HEK293 (cell line): ENCODE measurements around the gene PCDHAC2.

Source experiments
- CTCF ChIA-PET: fragments of 350-600 bp; formaldehyde crosslinking; extraction: SDS; loops from one replicate; lab custom pipeline; 2021; ENCODE audit warnings: antibody characterized with exemption; lab: Yijun Ruan, JAX
- POLR2A ChIA-PET: fragments of 300-600 bp; formaldehyde crosslinking; extraction: SDS; loops from one replicate; lab custom pipeline; 2020; ENCODE audit warnings: antibody characterized with exemption, inconsistent platforms; lab: Yijun Ruan, JAX
- H3K27ac ChIP-seq: fragments of 200-500 bp; sonication (Bioruptor generic); 2 replicates; pipeline ENCODE4 v1.5.1; 2014; ENCODE audit warnings: low read depth, low read length, control low read depth, inconsistent platforms; ENCODE audit errors: extremely low read depth
- H3K36me3 ChIP-seq, 2 experiments: fragments of 200-500 bp in 1 of 2; sonication (Bioruptor generic) in 1 of 2; 1 replicate in 1 of 2; 2 replicates in 1 of 2; pipeline ENCODE4 v1.5.1; 2014 to 2017; ENCODE audit warnings: inconsistent platforms in 2 of 2, low read length in 2 of 2; ENCODE audit not compliant: control insufficient read depth in 2 of 2, insufficient read depth in 1 of 2
- H3K4me1 ChIP-seq: fragments of 200-500 bp; sonication (Bioruptor generic); 2 replicates; pipeline ENCODE4 v1.5.1; 2014; ENCODE audit warnings: mild to moderate bottlenecking, low read length, inconsistent platforms; ENCODE audit not compliant: control insufficient read depth, insufficient read depth
- H3K4me3 ChIP-seq: 2 replicates; pipeline ENCODE4 v1.5.1; 2011; ENCODE audit warnings: low read depth, mild to moderate bottlenecking, control low read depth, low read length, moderate library complexity
- H3K9me3 ChIP-seq: fragments of 200-500 bp; sonication (Bioruptor generic); 2 replicates; pipeline ENCODE4 v1.5.1; 2014; ENCODE audit warnings: low read depth, low read length, inconsistent platforms; ENCODE audit not compliant: control insufficient read depth, insufficient read depth
- BCL11A ChIP-seq: fragments of 450-650 bp; formaldehyde crosslinking; IDR thresholded peaks from 2 replicates; pipeline ENCODE4 v1.5.1; 2016; ENCODE audit warnings: low read depth, missing biosample characterization, missing genetic modification characterization
- EGR2 ChIP-seq: fragments of 450-650 bp; formaldehyde crosslinking; IDR thresholded peaks from 2 replicates; pipeline ENCODE4 v1.5.1; 2016; ENCODE audit warnings: low read depth, missing biosample characterization, missing genetic modification characterization
- KLF10 ChIP-seq: fragments of 450-650 bp; IDR thresholded peaks from 2 replicates; pipeline ENCODE4 v1.5.1; 2018; ENCODE audit warnings: missing biosample characterization, mild to moderate bottlenecking, missing genetic modification characterization
- OSR2 ChIP-seq: fragments of 450-650 bp; formaldehyde crosslinking; IDR thresholded peaks from 2 replicates; pipeline ENCODE4 v1.5.1; 2016; ENCODE audit warnings: missing biosample characterization, missing genetic modification characterization
- SP3 ChIP-seq: fragments of 450-650 bp; formaldehyde crosslinking; IDR thresholded peaks from 2 replicates; pipeline ENCODE4 v1.5.1; 2016; ENCODE audit warnings: missing biosample characterization, missing genetic modification characterization
- TRIM28 ChIP-seq: IDR thresholded peaks from 2 replicates; pipeline ENCODE4 v1.6.1; 2011; ENCODE audit warnings: low read length, control low read depth, borderline replicate concordance
- ZBTB1 ChIP-seq: fragments of 450-650 bp; formaldehyde crosslinking; IDR thresholded peaks from 2 replicates; pipeline ENCODE4 v1.5.1; 2016; ENCODE audit warnings: missing biosample characterization, missing genetic modification characterization
- ZFHX2 ChIP-seq: fragments of 450-650 bp; formaldehyde crosslinking; conservative IDR thresholded peaks from 2 replicates; pipeline ENCODE4 v1.5.1; 2016; ENCODE audit warnings: missing biosample characterization, missing genetic modification characterization
- ZFP3 ChIP-seq: fragments of 450-650 bp; formaldehyde crosslinking; IDR thresholded peaks from 2 replicates; pipeline ENCODE4 v1.5.1; 2016; ENCODE audit warnings: low read depth, missing biosample characterization, missing genetic modification characterization
- ZNF311 ChIP-seq: fragments of 450-650 bp; formaldehyde crosslinking; IDR thresholded peaks from 2 replicates; pipeline ENCODE4 v1.5.1; 2017; ENCODE audit warnings: missing biosample characterization, missing genetic modification characterization, borderline replicate concordance
- ZNF416 ChIP-seq: fragments of 450-650 bp; formaldehyde crosslinking; IDR thresholded peaks from 2 replicates; pipeline ENCODE4 v1.5.1; 2016; ENCODE audit warnings: missing biosample characterization, missing genetic modification characterization
- ZNF530 ChIP-seq: fragments of 450-650 bp; formaldehyde crosslinking; IDR thresholded peaks from 2 replicates; pipeline ENCODE4 v1.5.1; 2016; ENCODE audit warnings: low read depth, missing biosample characterization, missing genetic modification characterization
- ZNF571 ChIP-seq: fragments of 450-650 bp; formaldehyde crosslinking; IDR thresholded peaks from 2 replicates; pipeline ENCODE4 v1.5.0; 2017; ENCODE audit warnings: missing biosample characterization, missing genetic modification characterization
- ZNF677 ChIP-seq: fragments of 450-650 bp; IDR thresholded peaks from 2 replicates; pipeline ENCODE4 v1.5.0; 2018; ENCODE audit warnings: missing biosample characterization, mild to moderate bottlenecking, missing genetic modification characterization, moderate library complexity
- ZNF776 ChIP-seq: fragments of 450-650 bp; formaldehyde crosslinking; IDR thresholded peaks from 2 replicates; pipeline ENCODE4 v1.5.0; 2017; ENCODE audit warnings: missing biosample characterization, missing genetic modification characterization, borderline replicate concordance
- TF ChIP-seq, protein P1 (sequence below): fragments of 450-650 bp; formaldehyde crosslinking; IDR thresholded peaks from 2 replicates; pipeline ENCODE4 v1.5.1; 2016; ENCODE audit warnings: missing biosample characterization, missing genetic modification characterization
- TF ChIP-seq, protein P2 (sequence below): fragments of 450-650 bp; formaldehyde crosslinking; IDR thresholded peaks from 2 replicates; pipeline ENCODE4 v1.5.1; 2017; ENCODE audit warnings: missing biosample characterization, missing genetic modification characterization
- TF ChIP-seq, protein P3 (sequence below): sonication (generic); formaldehyde crosslinking; IDR thresholded peaks from 2 replicates; pipeline ENCODE4 v1.8.1; 2022; ENCODE audit warnings: mild to moderate bottlenecking, moderate library complexity, missing genetic modification reagents
- TF ChIP-seq, protein P4 (sequence below): fragments of 450-650 bp; formaldehyde crosslinking; IDR thresholded peaks from 2 replicates; pipeline ENCODE4 v1.5.1; 2016; ENCODE audit warnings: missing biosample characterization, missing genetic modification characterization

The PCDHAC2 gene

DNA sequence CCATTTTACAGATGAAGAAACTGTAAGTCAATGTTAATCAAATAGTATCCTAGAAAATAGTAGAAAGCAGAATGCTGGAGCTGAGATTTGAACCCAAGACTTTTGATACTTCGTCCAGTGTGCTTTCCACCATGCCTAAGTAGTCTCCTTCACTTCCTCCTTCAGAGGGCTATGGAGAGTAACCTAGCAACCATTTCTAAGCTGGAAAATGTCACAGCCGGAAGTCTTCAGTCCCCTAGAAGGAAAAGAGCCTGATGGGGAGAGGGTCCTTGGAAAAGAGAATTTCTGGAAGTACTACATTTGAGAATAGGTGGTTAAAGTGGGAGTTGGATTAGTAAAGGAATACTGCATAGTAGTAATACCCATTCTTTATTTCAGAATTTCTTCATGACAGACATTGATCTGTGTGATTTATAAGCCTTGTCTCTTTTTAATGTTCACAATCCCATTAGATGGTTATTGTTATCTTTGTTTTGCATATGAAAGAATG lies 32.7 kb downstream of the PCDHAC2 start:
- no peak overlapping the region for H3K27ac ChIP-seq
- H3K4me3 ChIP-seq = no peak overlapping the region
- CTCF ChIA-PET = interaction anchor here (0.6 kb wide), 1 partner anchor 161 kb away, joined by 3 read pairs; no protein-coding TSS in a partner anchor
- H3K9me3 ChIP-seq = no peaks in the 10 kb centered on the region
- POLR2A ChIA-PET = no interaction called here
- no peaks in the 10 kb centered on the region for H3K36me3 ChIP-seq
- H3K4me1 ChIP-seq = peaks cover 15% of the 10 kb centered on the region
- TF ChIP-seq ZNF416 (tag by site-specific recombination) = no peak
- TF ChIP-seq EGR2 = no peak
- TF ChIP-seq BCL11A (tag by site-specific recombination) = no peak
- no peak for TF ChIP-seq ZNF530 (tag by site-specific recombination)
- TF ChIP-seq TRIM28 = no peak
- no peak for TF ChIP-seq ZNF571 (tag by site-specific recombination)
- no peak for TF ChIP-seq ZNF776 (tag by site-specific recombination)
- TF ChIP-seq ZBTB1 (tag by site-specific recombination) = no peak
- TF ChIP-seq, protein P1, sequence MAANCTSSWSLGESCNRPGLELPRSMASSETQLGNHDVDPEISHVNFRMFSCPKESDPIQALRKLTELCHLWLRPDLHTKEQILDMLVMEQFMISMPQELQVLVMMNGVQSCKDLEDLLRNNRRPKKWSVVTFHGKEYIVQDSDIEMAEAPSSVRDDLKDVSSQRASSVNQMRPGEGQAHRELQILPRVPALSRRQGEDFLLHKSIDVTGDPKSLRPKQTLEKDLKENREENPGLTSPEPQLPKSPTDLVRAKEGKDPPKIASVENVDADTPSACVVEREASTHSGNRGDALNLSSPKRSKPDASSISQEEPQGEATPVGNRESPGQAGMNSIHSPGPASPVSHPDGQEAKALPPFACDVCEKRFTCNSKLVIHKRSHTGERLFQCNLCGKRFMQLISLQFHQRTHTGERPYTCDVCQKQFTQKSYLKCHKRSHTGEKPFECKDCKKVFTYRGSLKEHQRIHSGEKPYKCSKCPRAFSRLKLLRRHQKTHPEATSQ (tag by site-specific recombination) = no peak
- TF ChIP-seq ZNF311 = no peak
- TF ChIP-seq, protein P2, sequence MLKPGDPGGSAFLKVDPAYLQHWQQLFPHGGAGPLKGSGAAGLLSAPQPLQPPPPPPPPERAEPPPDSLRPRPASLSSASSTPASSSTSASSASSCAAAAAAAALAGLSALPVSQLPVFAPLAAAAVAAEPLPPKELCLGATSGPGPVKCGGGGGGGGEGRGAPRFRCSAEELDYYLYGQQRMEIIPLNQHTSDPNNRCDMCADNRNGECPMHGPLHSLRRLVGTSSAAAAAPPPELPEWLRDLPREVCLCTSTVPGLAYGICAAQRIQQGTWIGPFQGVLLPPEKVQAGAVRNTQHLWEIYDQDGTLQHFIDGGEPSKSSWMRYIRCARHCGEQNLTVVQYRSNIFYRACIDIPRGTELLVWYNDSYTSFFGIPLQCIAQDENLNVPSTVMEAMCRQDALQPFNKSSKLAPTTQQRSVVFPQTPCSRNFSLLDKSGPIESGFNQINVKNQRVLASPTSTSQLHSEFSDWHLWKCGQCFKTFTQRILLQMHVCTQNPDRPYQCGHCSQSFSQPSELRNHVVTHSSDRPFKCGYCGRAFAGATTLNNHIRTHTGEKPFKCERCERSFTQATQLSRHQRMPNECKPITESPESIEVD (tag by site-specific recombination) = no peak
- TF ChIP-seq, protein P3, sequence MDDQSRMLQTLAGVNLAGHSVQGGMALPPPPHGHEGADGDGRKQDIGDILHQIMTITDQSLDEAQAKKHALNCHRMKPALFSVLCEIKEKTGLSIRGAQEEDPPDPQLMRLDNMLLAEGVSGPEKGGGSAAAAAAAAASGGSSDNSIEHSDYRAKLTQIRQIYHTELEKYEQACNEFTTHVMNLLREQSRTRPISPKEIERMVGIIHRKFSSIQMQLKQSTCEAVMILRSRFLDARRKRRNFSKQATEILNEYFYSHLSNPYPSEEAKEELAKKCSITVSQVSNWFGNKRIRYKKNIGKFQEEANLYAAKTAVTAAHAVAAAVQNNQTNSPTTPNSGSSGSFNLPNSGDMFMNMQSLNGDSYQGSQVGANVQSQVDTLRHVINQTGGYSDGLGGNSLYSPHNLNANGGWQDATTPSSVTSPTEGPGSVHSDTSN = no peak
- TF ChIP-seq KLF10 = no peak
- TF ChIP-seq OSR2 = no peak
- no peak for TF ChIP-seq ZNF677 (tag by site-specific recombination)
- TF ChIP-seq ZFP3 (tag by site-specific recombination) = no peak

DNA sequence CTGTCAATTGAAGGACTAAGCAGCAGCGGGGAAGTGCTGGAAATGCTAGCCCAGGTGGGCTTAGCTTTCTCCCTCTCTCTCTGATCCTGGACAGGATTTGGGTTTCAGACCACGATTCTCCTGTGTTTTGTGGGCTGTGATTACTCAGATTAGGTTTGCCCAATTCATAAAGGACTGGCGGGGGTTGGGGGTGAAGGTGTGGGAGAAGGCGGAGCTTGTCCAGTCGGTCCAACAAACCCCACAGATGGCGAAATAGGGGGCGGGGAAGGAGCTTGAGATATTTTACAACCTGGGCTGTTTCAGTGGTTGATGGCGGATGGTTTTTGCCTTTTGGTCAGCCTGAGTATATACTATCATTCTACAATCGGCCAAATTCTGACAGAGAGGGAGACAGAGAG lies 35.2 kb downstream of the PCDHAC2 start:
- Histone ChIP-seq H3K27ac (peak overlapping the region; percentile 62; the same call in 1 of the 2 replicates), H3K4me1 (peaks cover 24% of the 10 kb centered on the region)

More for the DNA sequence above, 35.2 kb downstream of the PCDHAC2 start:
- CTCF ChIA-PET = interaction anchor here (0.6 to 1.2 kb wide), 3 partner anchors 25 to 328 kb away, joined by 3 to 12 read pairs (median 4); no protein-coding TSS in a partner anchor
- Histone ChIP-seq H3K9me3 (no peaks in the 10 kb centered on the region), H3K36me3 (no peaks in the 10 kb centered on the region), H3K4me3 (peak overlapping the region; percentile 39)
- TF ChIP-seq, protein P4, sequence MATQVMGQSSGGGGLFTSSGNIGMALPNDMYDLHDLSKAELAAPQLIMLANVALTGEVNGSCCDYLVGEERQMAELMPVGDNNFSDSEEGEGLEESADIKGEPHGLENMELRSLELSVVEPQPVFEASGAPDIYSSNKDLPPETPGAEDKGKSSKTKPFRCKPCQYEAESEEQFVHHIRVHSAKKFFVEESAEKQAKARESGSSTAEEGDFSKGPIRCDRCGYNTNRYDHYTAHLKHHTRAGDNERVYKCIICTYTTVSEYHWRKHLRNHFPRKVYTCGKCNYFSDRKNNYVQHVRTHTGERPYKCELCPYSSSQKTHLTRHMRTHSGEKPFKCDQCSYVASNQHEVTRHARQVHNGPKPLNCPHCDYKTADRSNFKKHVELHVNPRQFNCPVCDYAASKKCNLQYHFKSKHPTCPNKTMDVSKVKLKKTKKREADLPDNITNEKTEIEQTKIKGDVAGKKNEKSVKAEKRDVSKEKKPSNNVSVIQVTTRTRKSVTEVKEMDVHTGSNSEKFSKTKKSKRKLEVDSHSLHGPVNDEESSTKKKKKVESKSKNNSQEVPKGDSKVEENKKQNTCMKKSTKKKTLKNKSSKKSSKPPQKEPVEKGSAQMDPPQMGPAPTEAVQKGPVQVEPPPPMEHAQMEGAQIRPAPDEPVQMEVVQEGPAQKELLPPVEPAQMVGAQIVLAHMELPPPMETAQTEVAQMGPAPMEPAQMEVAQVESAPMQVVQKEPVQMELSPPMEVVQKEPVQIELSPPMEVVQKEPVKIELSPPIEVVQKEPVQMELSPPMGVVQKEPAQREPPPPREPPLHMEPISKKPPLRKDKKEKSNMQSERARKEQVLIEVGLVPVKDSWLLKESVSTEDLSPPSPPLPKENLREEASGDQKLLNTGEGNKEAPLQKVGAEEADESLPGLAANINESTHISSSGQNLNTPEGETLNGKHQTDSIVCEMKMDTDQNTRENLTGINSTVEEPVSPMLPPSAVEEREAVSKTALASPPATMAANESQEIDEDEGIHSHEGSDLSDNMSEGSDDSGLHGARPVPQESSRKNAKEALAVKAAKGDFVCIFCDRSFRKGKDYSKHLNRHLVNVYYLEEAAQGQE (tag by site-specific recombination) = no peak
- TF ChIP-seq SP3 (tag by site-specific recombination) = peak; percentile 28; the same call in 1 of the 2 replicates
- no peak for TF ChIP-seq ZFHX2 (tag by site-specific recombination)
- POLR2A ChIA-PET = interaction anchor here (0.8 kb wide), 1 partner anchor 76 kb away, joined by 3 read pairs; the partner anchor contains the start of gene PCDHAC1
